ENCODE data around the gene TTLL6. TPM values are rescaled to one million over a fixed set of nuclear protein-coding genes. Genes with fewer than 3 reads are reported as not detected.
A peak's percentile ranks its signal among the peaks of the same experiment; 100 is the strongest.

TTLL6 gene
- total and polyA plus RNA-seq, 9 of the 15 experiments (the other 6 are each of a cell fraction or from before 2014, with no cell fraction given) = 0.05 TPM; not detected in 8

DNA sequence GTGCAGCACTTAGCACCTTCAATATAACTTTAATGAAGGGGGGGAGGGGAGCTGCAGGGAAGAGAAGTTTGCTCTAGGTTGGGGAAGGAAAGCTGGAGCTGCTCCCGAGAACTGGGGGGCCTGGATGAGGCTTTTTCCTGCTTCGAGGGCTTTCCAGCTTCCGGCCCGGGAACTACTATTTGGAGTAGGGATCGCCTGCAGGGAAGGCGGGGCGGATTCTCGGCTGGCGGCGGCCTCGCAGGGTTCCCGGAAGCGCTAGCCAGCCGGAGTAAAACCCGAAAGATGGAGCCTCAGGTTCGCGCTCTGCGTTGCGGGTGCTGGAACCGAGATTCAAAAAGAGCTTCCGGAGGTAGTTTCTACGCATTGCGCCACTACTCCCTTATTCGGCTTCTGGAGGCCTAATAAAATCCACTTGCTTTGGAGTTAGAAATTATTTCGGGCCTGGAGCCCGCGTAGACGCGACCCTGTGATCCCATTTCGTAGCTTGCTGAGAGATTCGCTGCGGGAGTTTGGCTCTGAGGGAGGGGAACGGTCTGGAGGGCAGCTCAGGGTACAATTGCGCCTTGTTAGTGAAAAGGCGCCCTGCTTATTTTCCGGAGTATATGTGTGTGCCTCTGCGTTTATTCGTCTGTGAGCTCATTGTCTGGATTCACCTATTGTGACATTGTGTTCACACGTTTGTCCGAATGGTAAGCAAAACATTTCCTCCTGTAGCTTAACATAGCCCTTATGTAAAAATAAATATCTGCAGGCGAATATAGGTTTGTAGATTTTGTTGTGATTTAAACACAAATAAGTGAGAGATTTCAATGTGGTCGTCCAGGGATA, 93.4 kb downstream of the TTLL6 start:
- Histone ChIP-seq H3K9me1 (ENCODE audit: control insufficient read depth, insufficient read depth, low read length) (no peaks in the 10 kb centered on the region), H3K4me3 (no peak overlapping the region), H3K27me3 (ENCODE audit: control insufficient read depth in 2 of 2, insufficient read depth in 2 of 2, low read length in 2 of 2) (peaks cover 74 to 87% of the 10 kb centered on the region in 2 experiments), H3K4me2 (ENCODE audit: insufficient read depth, low read length) (no peak overlapping the region), H2AFZ (ENCODE audit: low read depth, low read length) (no peak overlapping the region), H3K9me3 (replicated peaks; ENCODE audit: control insufficient read depth, insufficient read depth, low read depth, low read length) (no peaks in the 10 kb centered on the region), H3K36me3 (ENCODE audit: control insufficient read depth, insufficient read depth, low read length) (no peaks in the 10 kb centered on the region), H3K79me2 (ENCODE audit: control insufficient read depth, insufficient read depth, low read length) (no peaks in the 10 kb centered on the region), H3K9ac (ENCODE audit: insufficient read depth in 1 of 2, low read depth in 2 of 2, low read length in 2 of 2) (no peak overlapping the region), H3K4me1 (replicated peaks in 1 of 2; ENCODE audit: control insufficient read depth in 2 of 2, insufficient read depth in 2 of 2, low read length in 2 of 2) (peaks cover 0 to 31% of the 10 kb centered on the region in 2 experiments; a peak in 2 of 5 replicates), H3K27ac (ENCODE audit: extremely low read depth, low read depth, low read length) (no peak overlapping the region), H4K20me1 (replicated peaks; ENCODE audit: control insufficient read depth, insufficient read depth, low read length) (peaks cover 3% of the 10 kb centered on the region; the same call in 1 of the 2 replicates)
- DNase-seq (ENCODE audit: extremely low read depth in 1 of 4, low spot score in 3 of 4) = no peak
- intact Hi-C loops (cut with micrococcal nuclease) (loop anchor here (1.0 to 2.0 kb wide), 3 partner anchors 45 to 156 kb away; no protein-coding TSS in a partner anchor), in situ Hi-C loops (cut with MboI) (no loop called here)
- BruUV-seq (replicated peaks) = no TSS peak
- ChIA-PET POLR2A (interaction anchor here (0.6 to 2.3 kb wide), 7 partner anchors 11 to 832 kb away, joined by 3 to 7 read pairs (median 3); partner anchors contain the start of gene ATP5MC1), CTCF (ENCODE audit: low intra/inter-chr PET ratio) (interaction anchor here (0.6 to 2.6 kb wide), 4 partner anchors 16 to 671 kb away, joined by 3 to 21 read pairs (median 6); no protein-coding TSS in a partner anchor)
- no peak for FAIRE-seq
- no peak for ATAC-seq
- 36% methylated on average over 42 of the region's 42 CpGs for WGBS (ENCODE audit: insufficient coverage, low coverage, missing lambda C conversion rate)
- TF ChIP-seq ZSCAN29 (IDR thresholded peaks at IDR 0.05) (peak; percentile 91), TGIF2 (CRISPR knock-in tag; IDR thresholded peaks at IDR 0.05) (no peak), CBX2 (IDR thresholded peaks at IDR 0.05; ENCODE audit: insufficient read depth, low read length, poor library complexity, severe bottlenecking) (peak; percentile 76), CHD4 (IDR thresholded peaks at IDR 0.05; ENCODE audit: insufficient read depth, insufficient replicate concordance, low read depth, low read length, poor library complexity, severe bottlenecking) (no peak), SNIP1 (IDR thresholded peaks at IDR 0.05; ENCODE audit: low read depth) (no peak)
